Ovary (tissue), 3 donors: ENCODE results near the gene ECHDC1.

Experiments
- EP300 ChIP-seq: sonication (generic); formaldehyde crosslinking; IDR thresholded peaks from one replicate; pipeline ENCODE4 v1.6.1; 2017; ENCODE audit warnings: antibody characterized with exemption
- POLR2A ChIP-seq: fragments of 450-650 bp; IDR thresholded peaks from one replicate; pipeline ENCODE4 v1.6.1; 2017; ENCODE audit warnings: antibody characterized with exemption, mild to moderate bottlenecking, moderate library complexity
- TF ChIP-seq, protein P1 (sequence below), 3 donors: fragments of 450-650 bp in 2 of 3; fragments of 200-600 bp in 1 of 3; IDR thresholded peaks; one replicate each; pipeline versions ENCODE4 v1.5.1 to v1.8.0; 2016 to 2022; ENCODE audit warnings: antibody characterized with exemption in 3 of 3, mild to moderate bottlenecking in 1 of 3
- donor health status: DM: no; HTN: no; CAD: no.

DNA sequence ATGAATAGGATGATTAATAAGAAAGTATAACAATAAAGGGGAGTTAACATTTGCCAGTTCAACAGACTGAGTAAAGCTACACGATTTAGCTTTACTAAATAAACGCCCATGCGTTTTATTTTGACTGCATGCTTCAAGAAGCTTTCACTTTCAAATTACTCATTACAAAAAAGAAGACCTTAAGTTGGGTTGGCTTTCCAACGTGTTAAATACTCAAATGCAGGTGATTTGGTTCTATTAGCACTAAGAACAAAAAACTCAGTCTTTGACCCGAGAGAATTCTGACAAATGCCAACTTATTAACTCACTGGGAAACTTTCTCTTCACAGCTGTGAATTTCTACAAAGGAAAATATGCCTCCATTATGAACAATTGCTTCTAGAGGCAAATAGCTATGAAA is 51.9 kb downstream of the ECHDC1 start:
- TF ChIP-seq, protein P1, sequence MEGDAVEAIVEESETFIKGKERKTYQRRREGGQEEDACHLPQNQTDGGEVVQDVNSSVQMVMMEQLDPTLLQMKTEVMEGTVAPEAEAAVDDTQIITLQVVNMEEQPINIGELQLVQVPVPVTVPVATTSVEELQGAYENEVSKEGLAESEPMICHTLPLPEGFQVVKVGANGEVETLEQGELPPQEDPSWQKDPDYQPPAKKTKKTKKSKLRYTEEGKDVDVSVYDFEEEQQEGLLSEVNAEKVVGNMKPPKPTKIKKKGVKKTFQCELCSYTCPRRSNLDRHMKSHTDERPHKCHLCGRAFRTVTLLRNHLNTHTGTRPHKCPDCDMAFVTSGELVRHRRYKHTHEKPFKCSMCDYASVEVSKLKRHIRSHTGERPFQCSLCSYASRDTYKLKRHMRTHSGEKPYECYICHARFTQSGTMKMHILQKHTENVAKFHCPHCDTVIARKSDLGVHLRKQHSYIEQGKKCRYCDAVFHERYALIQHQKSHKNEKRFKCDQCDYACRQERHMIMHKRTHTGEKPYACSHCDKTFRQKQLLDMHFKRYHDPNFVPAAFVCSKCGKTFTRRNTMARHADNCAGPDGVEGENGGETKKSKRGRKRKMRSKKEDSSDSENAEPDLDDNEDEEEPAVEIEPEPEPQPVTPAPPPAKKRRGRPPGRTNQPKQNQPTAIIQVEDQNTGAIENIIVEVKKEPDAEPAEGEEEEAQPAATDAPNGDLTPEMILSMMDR (IDR thresholded peaks at IDR 0.05), result no peak
- TF ChIP-seq EP300, result no peak
- TF ChIP-seq POLR2A, result no peak
